H1 (cell line): ENCODE data around the gene MSI2. TPM values are rescaled to one million over a fixed set of nuclear protein-coding genes. Genes with fewer than 3 reads are reported as not detected.

Source experiments
- CTCF ChIA-PET: fragments of 300-600 bp; sonication (Branson Sonifier 250); formaldehyde crosslinking; loops from one replicate; lab custom pipeline; 2021; ENCODE audit not compliant: partially characterized antibody; lab: Charles Lee
- POLR2A ChIA-PET: fragments of 300-600 bp; sonication (Branson Sonifier 250); formaldehyde crosslinking; loops from one replicate; lab custom pipeline; 2021; ENCODE audit warnings: inconsistent platforms; ENCODE audit not compliant: partially characterized antibody; lab: Charles Lee
- DNase-seq, 2 experiments: peaks; one replicate each; pipeline versions ENCODE4 v3.0.0 to v3.0.0-alpha.2; 2010 to 2022; ENCODE audit warnings: low spot score in 2 of 2, low read depth in 1 of 2, mixed read lengths in 1 of 2
- FAIRE-seq: peaks from 2 replicates; lab custom pipeline; 2011; peaks lifted over from hg19 to GRCh38; lab: Jason Lieb, UNC
- H2AFZ ChIP-seq: 2 replicates; pipeline ENCODE4 v1.8.1; 2012; ENCODE audit warnings: low read length, inconsistent platforms
- H2AK5ac ChIP-seq: 2 replicates; pipeline ENCODE4 v1.6.1; 2013; ENCODE audit warnings: low read depth, low read length
- H2BK120ac ChIP-seq: replicated peaks from 2 replicates; pipeline ENCODE3; 2013; ENCODE audit warnings: low read depth, low read length, inconsistent platforms
- H2BK12ac ChIP-seq: 2 replicates; pipeline ENCODE4 v1.6.1; 2013; ENCODE audit warnings: low read depth, low read length
- H2BK15ac ChIP-seq: 2 replicates; pipeline ENCODE4 v1.6.1; 2013; ENCODE audit warnings: low read length
- H2BK20ac ChIP-seq: 2 replicates; pipeline ENCODE4 v1.6.1; 2013; ENCODE audit warnings: low read length
- H2BK5ac ChIP-seq: 2 replicates; pipeline ENCODE4 v1.6.1; 2013; ENCODE audit warnings: low read depth, low read length
- H3K14ac ChIP-seq: 2 replicates; pipeline ENCODE4 v1.6.1; 2013; ENCODE audit warnings: inconsistent platforms; ENCODE audit not compliant: insufficient read length
- H3K18ac ChIP-seq: 2 replicates; pipeline ENCODE4 v1.6.1; 2013; ENCODE audit warnings: low read length; ENCODE audit errors: extremely low read depth
- H3K23ac ChIP-seq: 2 replicates; pipeline ENCODE4 v1.6.1; 2013; ENCODE audit warnings: inconsistent platforms; ENCODE audit not compliant: insufficient read length
- H3K23me2 ChIP-seq: 2 replicates; pipeline ENCODE4 v1.6.1; 2013; ENCODE audit warnings: low read depth, low read length
- H3K27ac ChIP-seq: 2 replicates; pipeline ENCODE4 v1.6.1; 2011; ENCODE audit warnings: low read depth, low read length, inconsistent platforms
- H3K27me3 ChIP-seq, 4 experiments: replicated peaks in 1 of 4; 1 replicate in 1 of 4; 2 replicates in 3 of 4; pipeline versions ENCODE4 v1.6.1 to v1.8.1; 2011 to 2013; ENCODE audit warnings: low read length in 3 of 4, mild to moderate bottlenecking in 3 of 4, inconsistent platforms in 2 of 4, mixed read lengths in 2 of 4, moderate library complexity in 1 of 4; ENCODE audit not compliant: control insufficient read depth in 3 of 4, insufficient read depth in 3 of 4; ENCODE audit errors: extremely low read depth in 1 of 4
- H3K36me3 ChIP-seq, 4 experiments: 2 replicates each; pipeline versions ENCODE4 v1.6.1 to v1.8.1; 2011 to 2013; ENCODE audit warnings: mild to moderate bottlenecking in 4 of 4, low read length in 3 of 4, moderate library complexity in 2 of 4, control low read depth in 1 of 4, inconsistent platforms in 1 of 4; ENCODE audit not compliant: insufficient read depth in 4 of 4, control insufficient read depth in 2 of 4
- H3K4ac ChIP-seq: replicated peaks from 2 replicates; pipeline ENCODE3; 2013; ENCODE audit warnings: low read length, low read depth, mixed read lengths, inconsistent platforms; ENCODE audit not compliant: insufficient read length
- H3K4me1 ChIP-seq, 4 experiments: replicated peaks in 1 of 4; 1 replicate in 1 of 4; 2 replicates in 3 of 4; pipeline versions ENCODE4 v1.6.1 to v1.8.1; 2011 to 2013; ENCODE audit warnings: low read length in 3 of 4, inconsistent platforms in 2 of 4, mixed read lengths in 1 of 4; ENCODE audit not compliant: insufficient read depth in 4 of 4, control insufficient read depth in 3 of 4
- H3K4me2 ChIP-seq, 2 experiments: 2 replicates each; pipeline versions ENCODE4 v1.6.1 to v1.8.1; 2011 to 2013; ENCODE audit warnings: low read depth in 2 of 2, low read length in 2 of 2, control low read depth in 1 of 2, inconsistent platforms in 1 of 2, mild to moderate bottlenecking in 1 of 2; ENCODE audit not compliant: insufficient read depth in 1 of 2
- H3K4me3 ChIP-seq, 4 experiments: fragments of 200-600, 300-600 bp in 1 of 4; sonication (generic), shearing (Covaris generic), sonication (Bioruptor Twin) in 1 of 4; 2 replicates each; pipeline versions ENCODE4 v1.5.1 to v1.8.1; 2011 to 2016; ENCODE audit warnings: low read length in 4 of 4, low read depth in 3 of 4, control low read depth in 2 of 4, inconsistent platforms in 2 of 4, mild to moderate bottlenecking in 2 of 4, mixed read lengths in 1 of 4, moderate library complexity in 1 of 4; ENCODE audit not compliant: insufficient read depth in 2 of 4; ENCODE audit errors: extremely low read depth in 1 of 4
- H3K56ac ChIP-seq: replicated peaks from 2 replicates; pipeline ENCODE3; 2013; ENCODE audit warnings: low read depth, mild to moderate bottlenecking, mixed read lengths, low read length, inconsistent platforms; ENCODE audit not compliant: insufficient read length
- H3K79me1 ChIP-seq: 2 replicates; pipeline ENCODE4 v1.6.1; 2013; ENCODE audit warnings: low read depth, low read length, control low read depth
- H3K79me2 ChIP-seq, 2 experiments: 2 replicates each; pipeline versions ENCODE4 v1.6.1 to v1.8.1; 2012 to 2013; ENCODE audit warnings: low read length in 2 of 2, mild to moderate bottlenecking in 2 of 2, inconsistent platforms in 1 of 2; ENCODE audit not compliant: insufficient read depth in 2 of 2, control insufficient read depth in 1 of 2
- H3K9ac ChIP-seq, 4 experiments: replicated peaks in 1 of 4; 1 replicate in 1 of 4; 2 replicates in 3 of 4; pipeline versions ENCODE4 v1.6.1 to v1.8.1; 2011 to 2013; ENCODE audit warnings: low read depth in 3 of 4, low read length in 3 of 4, control low read depth in 2 of 4, mild to moderate bottlenecking in 2 of 4, moderate library complexity in 2 of 4, inconsistent platforms in 1 of 4; ENCODE audit errors: extremely low read depth in 1 of 4
- H3K9me3 ChIP-seq, 2 experiments: 2 replicates each; pipeline versions ENCODE4 v1.6.1 to v1.8.1; 2012 to 2013; ENCODE audit warnings: mild to moderate bottlenecking in 2 of 2, moderate library complexity in 2 of 2, control low read depth in 1 of 2, inconsistent platforms in 1 of 2, low read depth in 1 of 2, low read length in 1 of 2, mixed read lengths in 1 of 2; ENCODE audit not compliant: insufficient read depth in 2 of 2
- H4K20me1 ChIP-seq, 2 experiments: replicated peaks in 1 of 2; 2 replicates each; pipeline versions ENCODE3 to v1.8.1; 2011 to 2013; ENCODE audit warnings: inconsistent platforms in 2 of 2, low read length in 2 of 2, mild to moderate bottlenecking in 1 of 2; ENCODE audit not compliant: insufficient read depth in 2 of 2, control insufficient read depth in 1 of 2
- H4K5ac ChIP-seq: 2 replicates; pipeline ENCODE4 v1.6.1; 2013; ENCODE audit warnings: low read length, low read depth, mixed read lengths, inconsistent platforms; ENCODE audit not compliant: insufficient read length
- H4K8ac ChIP-seq: 2 replicates; pipeline ENCODE4 v1.8.0; 2013; ENCODE audit warnings: mild to moderate bottlenecking, moderate library complexity, low read length, inconsistent platforms; ENCODE audit not compliant: insufficient read depth; ENCODE audit errors: extremely low read depth
- H4K91ac ChIP-seq: replicated peaks from 2 replicates; pipeline ENCODE3; 2013; ENCODE audit warnings: low read length, mixed read lengths, inconsistent platforms; ENCODE audit not compliant: insufficient read length
- POLR2AphosphoS5 ChIP-seq: IDR thresholded peaks from 2 replicates; pipeline ENCODE4 v1.6.1; 2011; ENCODE audit warnings: low read depth, low read length
- WGBS, 2 experiments: shearing (Covaris generic) in 1 of 2; methylation state at CpG; one replicate each; pipeline versions ENCODE4 v1.1.6 to v1.1.7; 2013 to 2015; ENCODE audit warnings: low lambda C conversion rate in 2 of 2, mixed read lengths in 2 of 2, inconsistent platforms in 1 of 2, low coverage in 1 of 2, missing lambda C conversion rate in 1 of 2; ENCODE audit not compliant: insufficient replicate concordance in 2 of 2, insufficient coverage in 1 of 2, insufficient read length in 1 of 2; ENCODE audit errors: extremely low coverage in 1 of 2, missing lambda C conversion rate in 1 of 2; 5-methylcytosine and 5-hydroxymethylcytosine counted together
- polyA plus RNA-seq, 7 experiments: library from polyadenylated mRNA; depleted of rRNA in 3 of 7; stranded (reverse) in 5 of 7; unstranded in 2 of 7; fragments of >200 nt in 5 of 7; fragments of 200-250 nt in 2 of 7; gene quantifications; 1 replicate in 5 of 7; 2 replicates in 1 of 7; 4 replicates in 1 of 7; pipeline versions ENCODE4 v1.2.1 to v1.2.3, GENCODE V29; 2011 to 2013; ENCODE audit warnings: missing spikeins in 2 of 7, mixed read lengths in 2 of 7
- total RNA-seq: library from RNA; stranded (reverse); fragmentation: NEBNext Ultra II Directional; extraction: Animal tissue kit (Norgen Biotek cat#: 25700); gene quantifications from 2 replicates; pipeline ENCODE4 v1.2.1, GENCODE V29; 2021

MSI2 gene
- total and polyA plus RNA-seq, 2 of the 8 experiments (the other 6 are each of a cell fraction or from before 2014, with no cell fraction given) = 36.7 to 80.6 TPM

DNA sequence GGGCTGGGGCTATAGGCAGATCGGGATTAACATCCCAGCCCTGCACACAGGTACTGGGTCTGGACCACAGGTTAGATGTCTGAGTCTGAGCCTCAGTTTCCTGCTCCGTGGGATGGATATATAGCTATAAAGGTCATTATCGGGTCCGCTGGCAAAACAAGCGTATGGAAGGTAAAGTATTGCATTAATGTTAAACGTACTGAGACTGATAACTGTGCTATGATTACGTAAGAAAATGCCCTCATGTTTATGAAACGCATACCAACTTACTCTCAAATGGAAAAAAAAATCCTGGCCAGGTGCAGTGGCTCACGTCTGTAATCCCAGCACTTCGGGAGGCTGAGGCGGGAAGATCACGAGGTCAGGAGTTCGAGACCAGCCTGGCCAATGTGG, 353.6 kb downstream of the MSI2 start:
- no peak overlapping the region for H3K4me2 ChIP-seq
- no peak overlapping the region for H3K4me3 ChIP-seq
- H3K23ac ChIP-seq = no peak overlapping the region
- H3K79me2 ChIP-seq = no peaks in the 10 kb centered on the region
- H3K9ac ChIP-seq = no peak overlapping the region
- CTCF ChIA-PET = interaction anchor here (0.8 to 9.0 kb wide), 7 partner anchors 11 to 467 kb away, joined by 3 to 56 read pairs (median 4); no protein-coding TSS in a partner anchor
- H3K23me2 ChIP-seq = no peaks in the 10 kb centered on the region
- H2AK5ac ChIP-seq = no peak overlapping the region
- H4K20me1 ChIP-seq = peaks cover 0 to 5% of the 10 kb centered on the region in 2 experiments
- H4K91ac ChIP-seq = no peak overlapping the region
- no peak overlapping the region for H4K8ac ChIP-seq
- H2BK5ac ChIP-seq = no peak overlapping the region
- no peak overlapping the region for H3K14ac ChIP-seq
- H2BK20ac ChIP-seq = no peak overlapping the region
- no peaks in the 10 kb centered on the region for H3K9me3 ChIP-seq
- no peak overlapping the region for H2BK120ac ChIP-seq
- no peak for FAIRE-seq
- peaks cover 12 to 38% (median 24%) of the 10 kb centered on the region in 4 experiments for H3K4me1 ChIP-seq
- H2BK15ac ChIP-seq = no peak overlapping the region
- no peak overlapping the region for H4K5ac ChIP-seq
- no peaks in the 10 kb centered on the region for H3K27me3 ChIP-seq
- no peak overlapping the region for H3K18ac ChIP-seq
- H3K56ac ChIP-seq = no peak overlapping the region
- WGBS, 2 experiments = 88% methylated on average over 13 of the region's 13 CpGs; no CpG with 5 or more reads in 1 of the 2 experiments
- POLR2A ChIA-PET = no interaction called here
- H2BK12ac ChIP-seq = no peak overlapping the region
- no peaks in the 10 kb centered on the region for H3K79me1 ChIP-seq
- DNase-seq = no peak
- no peak overlapping the region for H2AFZ ChIP-seq
- no peak overlapping the region for H3K27ac ChIP-seq
- H3K36me3 ChIP-seq = no peaks in the 10 kb centered on the region; a peak in 1 of 8 replicates
- no peak overlapping the region for H3K4ac ChIP-seq
- TF ChIP-seq POLR2AphosphoS5 = no peak
